H1 (cell line): ENCODE data around the gene RIBC1. TPM values are rescaled to one million over a fixed set of nuclear protein-coding genes. Genes with fewer than 3 reads are reported as not detected.

Experiments
- CTCF ChIA-PET: fragments of 300-600 bp; sonication (Branson Sonifier 250); formaldehyde crosslinking; loops from one replicate; lab custom pipeline; 2021; ENCODE audit not compliant: partially characterized antibody; lab: Charles Lee
- POLR2A ChIA-PET: fragments of 300-600 bp; sonication (Branson Sonifier 250); formaldehyde crosslinking; loops from one replicate; lab custom pipeline; 2021; ENCODE audit warnings: inconsistent platforms; ENCODE audit not compliant: partially characterized antibody; lab: Charles Lee
- DNase-seq, 2 experiments: peaks; one replicate each; pipeline versions ENCODE4 v3.0.0 to v3.0.0-alpha.2; 2010 to 2022; ENCODE audit warnings: low spot score in 2 of 2, low read depth in 1 of 2, mixed read lengths in 1 of 2
- FAIRE-seq: peaks from 2 replicates; lab custom pipeline; 2011; peaks lifted over from hg19 to GRCh38; lab: Jason Lieb, UNC
- H2AFZ ChIP-seq: 2 replicates; pipeline ENCODE4 v1.8.1; 2012; ENCODE audit warnings: low read length, inconsistent platforms
- H2AK5ac ChIP-seq: 2 replicates; pipeline ENCODE4 v1.6.1; 2013; ENCODE audit warnings: low read depth, low read length
- H2BK120ac ChIP-seq: replicated peaks from 2 replicates; pipeline ENCODE3; 2013; ENCODE audit warnings: low read depth, low read length, inconsistent platforms
- H2BK12ac ChIP-seq: 2 replicates; pipeline ENCODE4 v1.6.1; 2013; ENCODE audit warnings: low read depth, low read length
- H2BK15ac ChIP-seq: 2 replicates; pipeline ENCODE4 v1.6.1; 2013; ENCODE audit warnings: low read length
- H2BK20ac ChIP-seq: 2 replicates; pipeline ENCODE4 v1.6.1; 2013; ENCODE audit warnings: low read length
- H2BK5ac ChIP-seq: 2 replicates; pipeline ENCODE4 v1.6.1; 2013; ENCODE audit warnings: low read depth, low read length
- H3K14ac ChIP-seq: 2 replicates; pipeline ENCODE4 v1.6.1; 2013; ENCODE audit warnings: inconsistent platforms; ENCODE audit not compliant: insufficient read length
- H3K18ac ChIP-seq: 2 replicates; pipeline ENCODE4 v1.6.1; 2013; ENCODE audit warnings: low read length; ENCODE audit errors: extremely low read depth
- H3K23ac ChIP-seq: 2 replicates; pipeline ENCODE4 v1.6.1; 2013; ENCODE audit warnings: inconsistent platforms; ENCODE audit not compliant: insufficient read length
- H3K23me2 ChIP-seq: 2 replicates; pipeline ENCODE4 v1.6.1; 2013; ENCODE audit warnings: low read depth, low read length
- H3K27ac ChIP-seq: 2 replicates; pipeline ENCODE4 v1.6.1; 2011; ENCODE audit warnings: low read depth, low read length, inconsistent platforms
- H3K27me3 ChIP-seq, 4 experiments: replicated peaks in 1 of 4; 1 replicate in 1 of 4; 2 replicates in 3 of 4; pipeline versions ENCODE4 v1.6.1 to v1.8.1; 2011 to 2013; ENCODE audit warnings: low read length in 3 of 4, mild to moderate bottlenecking in 3 of 4, inconsistent platforms in 2 of 4, mixed read lengths in 2 of 4, moderate library complexity in 1 of 4; ENCODE audit not compliant: control insufficient read depth in 3 of 4, insufficient read depth in 3 of 4; ENCODE audit errors: extremely low read depth in 1 of 4
- H3K36me3 ChIP-seq, 4 experiments: 2 replicates each; pipeline versions ENCODE4 v1.6.1 to v1.8.1; 2011 to 2013; ENCODE audit warnings: mild to moderate bottlenecking in 4 of 4, low read length in 3 of 4, moderate library complexity in 2 of 4, control low read depth in 1 of 4, inconsistent platforms in 1 of 4; ENCODE audit not compliant: insufficient read depth in 4 of 4, control insufficient read depth in 2 of 4
- H3K4ac ChIP-seq: replicated peaks from 2 replicates; pipeline ENCODE3; 2013; ENCODE audit warnings: low read length, low read depth, mixed read lengths, inconsistent platforms; ENCODE audit not compliant: insufficient read length
- H3K4me1 ChIP-seq, 4 experiments: replicated peaks in 1 of 4; 1 replicate in 1 of 4; 2 replicates in 3 of 4; pipeline versions ENCODE4 v1.6.1 to v1.8.1; 2011 to 2013; ENCODE audit warnings: low read length in 3 of 4, inconsistent platforms in 2 of 4, mixed read lengths in 1 of 4; ENCODE audit not compliant: insufficient read depth in 4 of 4, control insufficient read depth in 3 of 4
- H3K4me2 ChIP-seq, 2 experiments: 2 replicates each; pipeline versions ENCODE4 v1.6.1 to v1.8.1; 2011 to 2013; ENCODE audit warnings: low read depth in 2 of 2, low read length in 2 of 2, control low read depth in 1 of 2, inconsistent platforms in 1 of 2, mild to moderate bottlenecking in 1 of 2; ENCODE audit not compliant: insufficient read depth in 1 of 2
- H3K4me3 ChIP-seq, 4 experiments: fragments of 200-600, 300-600 bp in 1 of 4; sonication (generic), shearing (Covaris generic), sonication (Bioruptor Twin) in 1 of 4; 2 replicates each; pipeline versions ENCODE4 v1.5.1 to v1.8.1; 2011 to 2016; ENCODE audit warnings: low read length in 4 of 4, low read depth in 3 of 4, control low read depth in 2 of 4, inconsistent platforms in 2 of 4, mild to moderate bottlenecking in 2 of 4, mixed read lengths in 1 of 4, moderate library complexity in 1 of 4; ENCODE audit not compliant: insufficient read depth in 2 of 4; ENCODE audit errors: extremely low read depth in 1 of 4
- H3K56ac ChIP-seq: replicated peaks from 2 replicates; pipeline ENCODE3; 2013; ENCODE audit warnings: low read depth, mild to moderate bottlenecking, mixed read lengths, low read length, inconsistent platforms; ENCODE audit not compliant: insufficient read length
- H3K79me1 ChIP-seq: 2 replicates; pipeline ENCODE4 v1.6.1; 2013; ENCODE audit warnings: low read depth, low read length, control low read depth
- H3K79me2 ChIP-seq, 2 experiments: 2 replicates each; pipeline versions ENCODE4 v1.6.1 to v1.8.1; 2012 to 2013; ENCODE audit warnings: low read length in 2 of 2, mild to moderate bottlenecking in 2 of 2, inconsistent platforms in 1 of 2; ENCODE audit not compliant: insufficient read depth in 2 of 2, control insufficient read depth in 1 of 2
- H3K9ac ChIP-seq, 4 experiments: replicated peaks in 1 of 4; 1 replicate in 1 of 4; 2 replicates in 3 of 4; pipeline versions ENCODE4 v1.6.1 to v1.8.1; 2011 to 2013; ENCODE audit warnings: low read depth in 3 of 4, low read length in 3 of 4, control low read depth in 2 of 4, mild to moderate bottlenecking in 2 of 4, moderate library complexity in 2 of 4, inconsistent platforms in 1 of 4; ENCODE audit errors: extremely low read depth in 1 of 4
- H3K9me3 ChIP-seq, 2 experiments: 2 replicates each; pipeline versions ENCODE4 v1.6.1 to v1.8.1; 2012 to 2013; ENCODE audit warnings: mild to moderate bottlenecking in 2 of 2, moderate library complexity in 2 of 2, control low read depth in 1 of 2, inconsistent platforms in 1 of 2, low read depth in 1 of 2, low read length in 1 of 2, mixed read lengths in 1 of 2; ENCODE audit not compliant: insufficient read depth in 2 of 2
- H4K20me1 ChIP-seq, 2 experiments: replicated peaks in 1 of 2; 2 replicates each; pipeline versions ENCODE3 to v1.8.1; 2011 to 2013; ENCODE audit warnings: inconsistent platforms in 2 of 2, low read length in 2 of 2, mild to moderate bottlenecking in 1 of 2; ENCODE audit not compliant: insufficient read depth in 2 of 2, control insufficient read depth in 1 of 2
- H4K5ac ChIP-seq: 2 replicates; pipeline ENCODE4 v1.6.1; 2013; ENCODE audit warnings: low read length, low read depth, mixed read lengths, inconsistent platforms; ENCODE audit not compliant: insufficient read length
- H4K8ac ChIP-seq: 2 replicates; pipeline ENCODE4 v1.8.0; 2013; ENCODE audit warnings: mild to moderate bottlenecking, moderate library complexity, low read length, inconsistent platforms; ENCODE audit not compliant: insufficient read depth; ENCODE audit errors: extremely low read depth
- H4K91ac ChIP-seq: replicated peaks from 2 replicates; pipeline ENCODE3; 2013; ENCODE audit warnings: low read length, mixed read lengths, inconsistent platforms; ENCODE audit not compliant: insufficient read length
- BACH1 ChIP-seq: IDR thresholded peaks from 2 replicates; pipeline ENCODE4 v1.6.1; 2012; ENCODE audit warnings: low read length, improper control_type of control experiment
- BCL11A ChIP-seq, 2 experiments: IDR thresholded peaks; one replicate each; pipeline ENCODE4 v1.6.1; 2011; ENCODE audit warnings: low read depth in 2 of 2, low read length in 2 of 2, mild to moderate bottlenecking in 2 of 2
- BRCA1 ChIP-seq: IDR thresholded peaks from 2 replicates; pipeline ENCODE4 v1.6.1; 2012; ENCODE audit warnings: low read depth, low read length, improper control_type of control experiment
- CTBP2 ChIP-seq: IDR thresholded peaks from 2 replicates; pipeline ENCODE4 v1.7.0; 2011; ENCODE audit warnings: borderline replicate concordance, mild to moderate bottlenecking, moderate library complexity, mixed read lengths, low read length; ENCODE audit not compliant: insufficient read depth, insufficient read length
- NANOG ChIP-seq: IDR thresholded peaks from 2 replicates; pipeline ENCODE4 v1.6.1; 2011; ENCODE audit warnings: low read length, low read depth, mild to moderate bottlenecking, inconsistent platforms; ENCODE audit not compliant: insufficient read depth, poor library complexity, severe bottlenecking
- POLR2AphosphoS5 ChIP-seq: IDR thresholded peaks from 2 replicates; pipeline ENCODE4 v1.6.1; 2011; ENCODE audit warnings: low read depth, low read length
- RNF2 ChIP-seq: fragments of 200-900, 300-1000 bp; sonication (generic); IDR thresholded peaks from 2 replicates; pipeline ENCODE4 v1.7.1; 2016; ENCODE audit warnings: borderline replicate concordance, low read depth, mild to moderate bottlenecking, antibody characterized with exemption, low read length; ENCODE audit not compliant: poor library complexity, severe bottlenecking; ENCODE audit errors: missing control alignments
- SIRT6 ChIP-seq: IDR thresholded peaks from one replicate; pipeline ENCODE4 v1.7.1; 2012; ENCODE audit warnings: low read length, inconsistent platforms
- SUZ12 ChIP-seq: fragments of 200-600 bp; sonication (generic); IDR thresholded peaks from 2 replicates; pipeline ENCODE4 v1.6.1; 2012; ENCODE audit warnings: mild to moderate bottlenecking, inconsistent platforms, low read length, moderate library complexity, mixed read lengths
- TBP ChIP-seq: IDR thresholded peaks from 2 replicates; pipeline ENCODE4 v1.6.1; 2011; ENCODE audit warnings: low read depth, low read length, improper control_type of control experiment
- WGBS, 2 experiments: shearing (Covaris generic) in 1 of 2; methylation state at CpG; one replicate each; pipeline versions ENCODE4 v1.1.6 to v1.1.7; 2013 to 2015; ENCODE audit warnings: low lambda C conversion rate in 2 of 2, mixed read lengths in 2 of 2, inconsistent platforms in 1 of 2, low coverage in 1 of 2, missing lambda C conversion rate in 1 of 2; ENCODE audit not compliant: insufficient replicate concordance in 2 of 2, insufficient coverage in 1 of 2, insufficient read length in 1 of 2; ENCODE audit errors: extremely low coverage in 1 of 2, missing lambda C conversion rate in 1 of 2; 5-methylcytosine and 5-hydroxymethylcytosine counted together
- polyA plus RNA-seq, 7 experiments: library from polyadenylated mRNA; depleted of rRNA in 3 of 7; stranded (reverse) in 5 of 7; unstranded in 2 of 7; fragments of >200 nt in 5 of 7; fragments of 200-250 nt in 2 of 7; gene quantifications; 1 replicate in 5 of 7; 2 replicates in 1 of 7; 4 replicates in 1 of 7; pipeline versions ENCODE4 v1.2.1 to v1.2.3, GENCODE V29; 2011 to 2013; ENCODE audit warnings: missing spikeins in 2 of 7, mixed read lengths in 2 of 7
- total RNA-seq: library from RNA; stranded (reverse); fragmentation: NEBNext Ultra II Directional; extraction: Animal tissue kit (Norgen Biotek cat#: 25700); gene quantifications from 2 replicates; pipeline ENCODE4 v1.2.1, GENCODE V29; 2021
- TF ChIP-seq, protein P1 (sequence below): IDR thresholded peaks from 2 replicates; pipeline ENCODE4 v1.6.1; 2012; ENCODE audit warnings: inconsistent platforms

The RIBC1 gene
- total and polyA plus RNA-seq, 2 of the 8 experiments (the other 6 are each of a cell fraction or from before 2014, with no cell fraction given) = 0.41 to 0.97 TPM

- H3K27ac ChIP-seq = no peak overlapping the region
- no peaks in the 10 kb centered on the region for H3K36me3 ChIP-seq
- no peak overlapping the region for H3K4ac ChIP-seq
- H3K56ac ChIP-seq = no peak overlapping the region
- WGBS, 2 experiments = 85% methylated on average over 4 of the region's 5 CpGs; no CpG with 5 or more reads in 1 of the 2 experiments
- peaks cover 11% of the 10 kb centered on the region; the same call in 1 of the 2 replicates for H3K23me2 ChIP-seq
- no peak overlapping the region for H3K4me3 ChIP-seq
- no peak for FAIRE-seq
- H2BK20ac ChIP-seq = no peak overlapping the region
- H3K27me3 ChIP-seq = peaks cover 0 to 12% (median 7%) of the 10 kb centered on the region in 4 experiments; a peak in 5 of 7 replicates
- peaks cover 0 to 6% (median 1%) of the 10 kb centered on the region in 4 experiments; a peak in 3 of 7 replicates for H3K4me1 ChIP-seq
- H2BK120ac ChIP-seq = no peak overlapping the region
- TF ChIP-seq, protein P1, sequence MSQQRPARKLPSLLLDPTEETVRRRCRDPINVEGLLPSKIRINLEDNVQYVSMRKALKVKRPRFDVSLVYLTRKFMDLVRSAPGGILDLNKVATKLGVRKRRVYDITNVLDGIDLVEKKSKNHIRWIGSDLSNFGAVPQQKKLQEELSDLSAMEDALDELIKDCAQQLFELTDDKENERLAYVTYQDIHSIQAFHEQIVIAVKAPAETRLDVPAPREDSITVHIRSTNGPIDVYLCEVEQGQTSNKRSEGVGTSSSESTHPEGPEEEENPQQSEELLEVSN = no peak
- TF ChIP-seq BRCA1 (no peak), TBP (no peak), BCL11A (IDR thresholded peaks at IDR 0.05; ENCODE audit: low read depth in 2 of 2, low read length in 2 of 2) (no peak), CTBP2 (no peak), RNF2 (no peak), BACH1 (no peak), NANOG (no peak), POLR2AphosphoS5 (no peak), SUZ12 (no peak), SIRT6 (no peak)
- no peak overlapping the region for H3K14ac ChIP-seq
- H2BK12ac ChIP-seq = no peak overlapping the region
- no peak overlapping the region for H3K18ac ChIP-seq
- H3K79me1 ChIP-seq = no peaks in the 10 kb centered on the region
- ChIA-PET CTCF (interaction anchor here (1.4 kb wide), 1 partner anchor 126 kb away, joined by 6 read pairs; no protein-coding TSS in a partner anchor), POLR2A (interaction anchor here (1.0 kb wide), 1 partner anchor 15 kb away, joined by 4 read pairs; the partner anchor contains the start of genes RIBC1 and SMC1A)
- DNase-seq = no peak
- H4K91ac ChIP-seq = no peak overlapping the region
- no peak overlapping the region for H3K23ac ChIP-seq
- H3K9me3 ChIP-seq = no peaks in the 10 kb centered on the region
- no peak overlapping the region for H2AK5ac ChIP-seq
- no peaks in the 10 kb centered on the region for H4K20me1 ChIP-seq
- no peak overlapping the region for H4K5ac ChIP-seq
- no peak overlapping the region for H3K4me2 ChIP-seq
- H4K8ac ChIP-seq = no peak overlapping the region
- no peak overlapping the region for H2BK15ac ChIP-seq
- no peak overlapping the region for H3K9ac ChIP-seq
- no peak overlapping the region for H2BK5ac ChIP-seq
- H2AFZ ChIP-seq = no peak overlapping the region
- no peaks in the 10 kb centered on the region for H3K79me2 ChIP-seq
These were observed 15.6 kb downstream of the RIBC1 start for GRCh38 chrX:53438174-53438831.
